Measurements from ENCODE around the gene KDM8. TPM values are rescaled to one million over a fixed set of nuclear protein-coding genes. Genes with fewer than 3 reads are reported as not detected.

The KDM8 gene
- 37.4 and 39.8 TPM in 2 replicates for total RNA-seq
- total RNA-seq (2013): 7.1 TPM
- 7.1 and 7.5 TPM in 2 replicates for polyA plus RNA-seq
- polyA minus RNA-seq: 10.2 and 13.8 TPM in 2 replicates

DNA sequence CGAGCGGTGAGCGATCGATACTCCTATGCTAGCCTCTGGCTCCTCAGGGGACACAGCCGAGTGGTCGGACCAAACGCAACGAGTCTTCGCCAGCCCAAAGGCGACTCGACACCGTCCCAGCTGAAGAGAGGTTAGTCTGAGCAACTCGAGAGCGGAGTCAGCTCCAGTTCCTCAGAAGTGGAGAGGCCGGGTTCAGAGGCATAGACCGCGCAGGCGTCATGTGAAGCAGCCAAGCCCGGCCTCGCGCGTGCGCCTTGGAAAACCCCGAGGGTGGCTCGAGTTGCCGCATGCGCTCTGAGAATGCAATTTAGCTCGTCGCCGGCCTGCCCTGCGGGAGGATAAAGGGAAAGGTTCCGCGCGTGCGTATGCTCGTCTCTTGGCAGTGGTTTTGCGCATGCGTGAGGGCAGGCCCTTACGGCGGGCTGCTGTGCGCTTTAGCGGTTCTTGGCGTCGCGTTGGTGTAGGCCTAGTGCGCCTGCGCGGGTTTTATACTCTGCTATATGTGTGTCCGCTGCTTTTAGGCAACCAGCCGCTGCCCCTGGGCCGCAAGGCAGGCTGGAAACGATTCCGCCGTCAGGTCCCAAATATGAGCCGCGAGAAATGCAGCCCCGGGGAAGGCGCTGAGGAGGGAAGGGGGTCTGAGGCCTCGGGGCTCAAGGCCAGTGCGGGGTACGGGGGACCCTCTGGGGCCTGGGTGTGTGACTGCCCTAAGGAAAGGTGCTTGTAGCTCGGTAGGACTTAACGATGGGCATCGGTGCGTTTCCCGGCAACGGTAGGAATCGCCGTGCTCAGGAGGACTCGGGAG lies at the start of gene KDM8:
TSS of gene KDM8 (plus strand) at position 20 of the 805 bp plus-strand sequence. CDS start 6,598 bp downstream, outside the sequence.
- peaks cover 0 to 3% (median 0%) of the 10 kb centered on the region in 3 donors for H3K9me3 ChIP-seq (ENCODE audit: control extremely low read depth in 1 of 3, control insufficient read depth in 2 of 3, insufficient read depth in 1 of 3, low read length in 2 of 3)
- peaks cover 0 to 4% of the 10 kb centered on the region in 2 experiments for H3K36me3 ChIP-seq (replicated peaks in 1 of 2; ENCODE audit: control extremely low read depth in 1 of 2, control insufficient read depth in 1 of 2, extremely low read depth in 1 of 2, insufficient read depth in 2 of 2, low read length in 1 of 2)
- H3K4me1 ChIP-seq (ENCODE audit: control insufficient read depth in 2 of 2, insufficient read depth in 2 of 2, low read length in 2 of 2): peaks cover 49 to 61% of the 10 kb centered on the region in 2 donors
- no peak for TF ChIP-seq EZH2 (IDR thresholded peaks at IDR 0.05; ENCODE audit: borderline replicate concordance, insufficient read depth, low read depth, low read length, poor library complexity, severe bottlenecking)
- TF ChIP-seq, protein P1, sequence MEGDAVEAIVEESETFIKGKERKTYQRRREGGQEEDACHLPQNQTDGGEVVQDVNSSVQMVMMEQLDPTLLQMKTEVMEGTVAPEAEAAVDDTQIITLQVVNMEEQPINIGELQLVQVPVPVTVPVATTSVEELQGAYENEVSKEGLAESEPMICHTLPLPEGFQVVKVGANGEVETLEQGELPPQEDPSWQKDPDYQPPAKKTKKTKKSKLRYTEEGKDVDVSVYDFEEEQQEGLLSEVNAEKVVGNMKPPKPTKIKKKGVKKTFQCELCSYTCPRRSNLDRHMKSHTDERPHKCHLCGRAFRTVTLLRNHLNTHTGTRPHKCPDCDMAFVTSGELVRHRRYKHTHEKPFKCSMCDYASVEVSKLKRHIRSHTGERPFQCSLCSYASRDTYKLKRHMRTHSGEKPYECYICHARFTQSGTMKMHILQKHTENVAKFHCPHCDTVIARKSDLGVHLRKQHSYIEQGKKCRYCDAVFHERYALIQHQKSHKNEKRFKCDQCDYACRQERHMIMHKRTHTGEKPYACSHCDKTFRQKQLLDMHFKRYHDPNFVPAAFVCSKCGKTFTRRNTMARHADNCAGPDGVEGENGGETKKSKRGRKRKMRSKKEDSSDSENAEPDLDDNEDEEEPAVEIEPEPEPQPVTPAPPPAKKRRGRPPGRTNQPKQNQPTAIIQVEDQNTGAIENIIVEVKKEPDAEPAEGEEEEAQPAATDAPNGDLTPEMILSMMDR (IDR thresholded peaks at IDR 0.05): no peak
- H3K79me2 ChIP-seq (ENCODE audit: control insufficient read depth, insufficient read depth, low read length): peaks cover 32% of the 10 kb centered on the region
- H3K9ac ChIP-seq (ENCODE audit: low read length): peak within 1 kb of the TSS; percentile 91
- CTCF ChIA-PET: interaction anchor here (0.7 to 3.2 kb wide), 12 partner anchors 22 to 251 kb away, joined by 3 to 21 read pairs (median 4); no protein-coding TSS in a partner anchor
- no peaks in the 10 kb centered on the region for H3K27me3 Mint-ChIP-seq
- H3K4me3 ChIP-seq (ENCODE audit: control extremely low read depth in 1 of 5, extremely low read depth in 1 of 5, insufficient read depth in 1 of 5, low read depth in 2 of 5, low read length in 4 of 5): peak within 1 kb of the TSS; percentile 69 to 95 (median 92)
- no peaks in the 10 kb centered on the region for H3K9me3 Mint-ChIP-seq (ENCODE audit: insufficient read depth)
- peak within 1 kb of the TSS; percentile 97 for H3K4me3 Mint-ChIP-seq
- H3K27ac Mint-ChIP-seq: peak within 1 kb of the TSS; percentile 100
- H2AFZ ChIP-seq (ENCODE audit: insufficient read depth, low read depth, low read length, poor library complexity, severe bottlenecking): peak within 1 kb of the TSS; percentile 96
- peak within 1 kb of the TSS; percentile 93 to 94 for H3K27ac ChIP-seq (ENCODE audit: low read length in 2 of 2)
- DNase-seq (peak; percentile 100), ATAC-seq (ENCODE audit: low read depth) (peak; percentile 76)
- WGBS (ENCODE audit: insufficient coverage): under 1% methylated on average over 70 of the region's 70 CpGs
- peaks cover 66% of the 10 kb centered on the region for H3K4me1 Mint-ChIP-seq
- H3K4me2 ChIP-seq (replicated peaks; ENCODE audit: low read depth, low read length, poor library complexity, severe bottlenecking): peak within 1 kb of the TSS; percentile 94
- H3K27me3 ChIP-seq (replicated peaks in 1 of 4; ENCODE audit: control extremely low read depth in 1 of 4, control insufficient read depth in 3 of 4, insufficient read depth in 4 of 4, low read length in 3 of 4): no peaks in the 10 kb centered on the region
- intact Hi-C loops (cut with micrococcal nuclease): loop anchor here (1.0 kb wide), 4 partner anchors 29 to 196 kb away; partner anchors contain the start of gene NSMCE1
- no peaks in the 10 kb centered on the region for H4K20me1 ChIP-seq (ENCODE audit: control insufficient read depth, insufficient read depth, low read length, poor library complexity, severe bottlenecking)
- POLR2A ChIA-PET: interaction anchor here (0.8 to 2.4 kb wide), 12 partner anchors 11 to 200 kb away, joined by 3 to 24 read pairs (median 4); no protein-coding TSS in a partner anchor
